Body of pancreas (tissue), 4 donors: ENCODE results near the gene MCF2L2. TPM values are rescaled to one million over a fixed set of nuclear protein-coding genes. Genes with fewer than 3 reads are reported as not detected.

ENCODE experiments used
- ATAC-seq: fragments of 150-250 bp; one replicate; pipeline ENCODE4 v1.9.1; 2016
- DNase-seq, 4 donors: peaks; one replicate each; pipeline ENCODE4 v3.0.0-alpha.2; 2019
- H3K27ac ChIP-seq, 4 donors: fragments of 200-600 bp; sonication (generic); 1 replicate in 3 of 4; 2 replicates in 1 of 4; pipeline versions ENCODE4 v1.5.1 to v1.6.1; 2016 to 2019; ENCODE audit warnings: mild to moderate bottlenecking in 1 of 4, mixed read lengths in 1 of 4, moderate library complexity in 1 of 4
- H3K27me3 ChIP-seq, 2 donors: fragments of 200-600 bp; sonication (generic); one replicate each; pipeline ENCODE4 v1.6.0; 2016; ENCODE audit warnings: mild to moderate bottlenecking in 1 of 2
- H3K36me3 ChIP-seq, 2 donors: fragments of 200-600 bp; sonication (generic); replicated peaks in 1 of 2; 2 replicates each; pipeline ENCODE4 v1.5.1; 2016; ENCODE audit warnings: low read depth in 2 of 2; ENCODE audit not compliant: insufficient read depth in 1 of 2
- H3K4me1 ChIP-seq: fragments of 200-600 bp; sonication (generic); one replicate; pipeline ENCODE4 v1.6.0; 2016
- H3K4me3 ChIP-seq, 2 donors: fragments of 200-600 bp; sonication (generic); 1 replicate in 1 of 2; 2 replicates in 1 of 2; pipeline ENCODE4 v1.5.1; 2016 to 2019
- H3K9me3 ChIP-seq, 3 donors: fragments of 200-600 bp; sonication (generic); 1 replicate in 2 of 3; 2 replicates in 1 of 3; pipeline ENCODE4 v1.5.1; 2016
- POLR2A ChIP-seq, 3 donors: fragments of 450-650 bp; IDR thresholded peaks; one replicate each; pipeline ENCODE4 v1.6.1; 2016; ENCODE audit warnings: antibody characterized with exemption in 3 of 3, mild to moderate bottlenecking in 2 of 3
- WGBS, 2 donors: methylation state at CpG; one replicate each; pipeline ENCODE4 v1.1.5; 2017; 5-methylcytosine and 5-hydroxymethylcytosine counted together
- intact Hi-C: fragments of 100-400 bp; cut with DNase I; formaldehyde crosslinking; loops from one replicate; pipeline ENCODE4 v1.15.1; 2023
- total RNA-seq, 2 donors: library from RNA; depleted of rRNA; stranded (reverse); fragments of >200 nt; gene quantifications; one replicate each; pipeline ENCODE4 v1.1.0, GENCODE V29; 2016
- TF ChIP-seq, protein P1 (sequence below), 7 experiments: fragments of 450-650 bp in 4 of 7; fragments of 200-600 bp in 3 of 7; sonication (generic) in 3 of 7; IDR thresholded peaks; one replicate each; pipeline ENCODE4 v1.5.1; 2016 to 2019; ENCODE audit warnings: antibody characterized with exemption in 7 of 7

MCF2L2 gene
- total RNA-seq, 2 donors from 2014 or later, result 0.26 TPM; not detected in 1

DNA sequence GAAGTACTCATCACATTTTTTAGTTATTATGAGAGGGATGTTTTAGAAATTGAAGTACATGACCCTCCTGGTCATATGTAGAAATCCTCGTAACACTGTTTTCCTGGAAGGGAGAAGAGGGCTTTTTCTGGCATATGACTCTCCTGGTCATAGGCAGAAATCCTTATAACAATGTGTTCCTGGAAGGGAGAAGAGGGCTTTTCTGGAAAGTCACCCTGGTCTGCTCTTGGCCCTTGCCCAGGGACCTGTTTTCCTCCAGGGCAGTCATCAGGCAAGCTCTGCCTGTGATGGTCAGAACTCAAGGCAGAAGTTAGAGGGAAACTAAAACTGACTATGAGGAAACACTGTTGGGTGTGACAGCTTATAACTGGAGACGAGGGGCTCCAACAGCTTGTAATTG is 293.6 kb downstream of the MCF2L2 start:
- no peak for TF ChIP-seq POLR2A (IDR thresholded peaks at IDR 0.05)
- TF ChIP-seq, protein P1, sequence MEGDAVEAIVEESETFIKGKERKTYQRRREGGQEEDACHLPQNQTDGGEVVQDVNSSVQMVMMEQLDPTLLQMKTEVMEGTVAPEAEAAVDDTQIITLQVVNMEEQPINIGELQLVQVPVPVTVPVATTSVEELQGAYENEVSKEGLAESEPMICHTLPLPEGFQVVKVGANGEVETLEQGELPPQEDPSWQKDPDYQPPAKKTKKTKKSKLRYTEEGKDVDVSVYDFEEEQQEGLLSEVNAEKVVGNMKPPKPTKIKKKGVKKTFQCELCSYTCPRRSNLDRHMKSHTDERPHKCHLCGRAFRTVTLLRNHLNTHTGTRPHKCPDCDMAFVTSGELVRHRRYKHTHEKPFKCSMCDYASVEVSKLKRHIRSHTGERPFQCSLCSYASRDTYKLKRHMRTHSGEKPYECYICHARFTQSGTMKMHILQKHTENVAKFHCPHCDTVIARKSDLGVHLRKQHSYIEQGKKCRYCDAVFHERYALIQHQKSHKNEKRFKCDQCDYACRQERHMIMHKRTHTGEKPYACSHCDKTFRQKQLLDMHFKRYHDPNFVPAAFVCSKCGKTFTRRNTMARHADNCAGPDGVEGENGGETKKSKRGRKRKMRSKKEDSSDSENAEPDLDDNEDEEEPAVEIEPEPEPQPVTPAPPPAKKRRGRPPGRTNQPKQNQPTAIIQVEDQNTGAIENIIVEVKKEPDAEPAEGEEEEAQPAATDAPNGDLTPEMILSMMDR (IDR thresholded peaks at IDR 0.05), result no peak
- 88% methylated on average over 2 of the region's 2 CpGs for WGBS, 2 donors
- H3K4me1 ChIP-seq, result peaks cover 8% of the 10 kb centered on the region
- no peak overlapping the region for H3K4me3 ChIP-seq
- H3K36me3 ChIP-seq, result no peaks in the 10 kb centered on the region
- DNase-seq (no peak), ATAC-seq (no peak)
- H3K27ac ChIP-seq, result no peak overlapping the region
- H3K27me3 ChIP-seq, result no peaks in the 10 kb centered on the region
- no peaks in the 10 kb centered on the region for H3K9me3 ChIP-seq
- intact Hi-C loops, result no loop called here

DNA sequence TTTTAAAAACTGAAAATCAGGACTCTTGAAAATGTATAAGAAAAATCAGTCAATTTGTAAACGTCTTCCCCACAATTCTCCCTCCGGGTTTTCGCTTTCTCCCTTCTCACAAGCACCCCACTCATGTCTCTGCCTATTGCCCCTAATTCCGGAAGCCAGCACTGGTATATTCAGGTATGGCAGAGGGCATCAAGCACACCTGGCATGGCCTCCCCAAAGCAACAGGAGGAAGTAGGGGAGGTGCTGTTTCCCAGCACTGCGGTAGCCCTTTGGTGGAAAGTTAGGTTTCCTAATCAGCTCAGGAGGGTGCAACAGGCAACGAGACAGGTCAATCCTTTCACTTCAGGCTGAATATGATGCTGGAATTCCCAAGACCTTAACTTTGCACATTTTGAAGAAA is 296.0 kb downstream of the MCF2L2 start:
- 50 to 52% methylated on average over 6 of the region's 6 CpGs for WGBS, 2 donors
- H3K27me3 ChIP-seq, result no peaks in the 10 kb centered on the region
- TF ChIP-seq, protein P1 (IDR thresholded peaks at IDR 0.05), result no peak
- no peak for TF ChIP-seq POLR2A (IDR thresholded peaks at IDR 0.05)
- H3K36me3 ChIP-seq, result no peaks in the 10 kb centered on the region
- no peak for ATAC-seq
- no peaks in the 10 kb centered on the region for H3K9me3 ChIP-seq
- intact Hi-C loops, result no loop called here
- DNase-seq, result no peak
- H3K27ac ChIP-seq, result no peak overlapping the region
- H3K4me1 ChIP-seq, result no peaks in the 10 kb centered on the region
- no peak overlapping the region for H3K4me3 ChIP-seq

DNA sequence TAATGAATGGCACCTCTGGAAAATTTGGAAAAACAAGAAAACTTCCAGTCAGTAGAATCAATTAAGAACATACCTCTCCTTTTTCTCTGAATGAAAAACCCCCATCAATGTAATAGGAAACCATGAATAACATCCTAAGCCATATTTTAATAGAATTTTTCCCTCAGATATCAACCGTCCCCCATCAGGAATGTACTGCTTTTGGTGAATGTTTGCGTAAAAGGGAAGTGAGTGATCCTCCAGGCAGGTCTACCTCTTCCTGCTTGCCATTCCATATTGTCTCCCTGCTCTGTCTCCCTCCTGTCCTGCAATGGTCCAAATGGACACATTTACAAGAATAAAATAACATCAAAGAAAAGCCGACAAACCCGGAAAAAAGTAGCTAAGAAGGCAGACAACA is 296.7 kb downstream of the MCF2L2 start:
- TF ChIP-seq POLR2A (IDR thresholded peaks at IDR 0.05), result no peak
- TF ChIP-seq, protein P1 (IDR thresholded peaks at IDR 0.05), result no peak
- H3K36me3 ChIP-seq, result no peaks in the 10 kb centered on the region
- H3K9me3 ChIP-seq, result no peaks in the 10 kb centered on the region
- no peak overlapping the region for H3K4me3 ChIP-seq
- no peaks in the 10 kb centered on the region for H3K4me1 ChIP-seq
- intact Hi-C loops, result no loop called here
- WGBS, 2 donors, result 45 to 67% methylated on average over 4 of the region's 4 CpGs
- no peak overlapping the region for H3K27ac ChIP-seq
- no peak for ATAC-seq
- no peak for DNase-seq
- no peaks in the 10 kb centered on the region for H3K27me3 ChIP-seq

DNA sequence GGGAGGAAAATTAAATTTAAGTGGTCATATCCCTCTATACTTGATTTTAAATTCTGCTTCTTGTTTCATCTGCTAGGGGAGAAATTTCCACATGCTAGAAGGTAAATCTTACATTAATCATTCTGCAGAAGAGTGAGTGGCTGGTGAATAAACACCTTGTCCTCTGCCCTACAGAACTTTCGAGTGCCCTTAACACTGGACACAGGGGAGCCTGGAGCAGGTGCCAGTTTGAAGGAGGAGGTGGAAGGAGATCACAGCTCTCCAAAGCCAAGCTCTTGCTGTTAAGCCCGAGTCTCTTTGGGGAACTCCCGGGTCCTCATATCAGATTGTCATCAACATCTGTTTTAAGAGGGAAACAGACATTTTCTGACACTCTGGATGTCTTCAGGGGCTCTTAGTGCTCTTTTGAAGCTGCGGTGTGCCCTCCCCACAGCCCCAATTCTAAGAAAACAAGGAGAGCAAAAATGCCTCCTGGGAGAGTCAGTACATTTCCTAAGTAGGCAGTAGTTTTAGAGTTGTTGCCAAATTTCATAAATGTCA is 297.2 kb downstream of the MCF2L2 start:
- H3K27ac ChIP-seq, result no peak overlapping the region
- ATAC-seq (no peak), DNase-seq (no peak)
- H3K9me3 ChIP-seq, result no peaks in the 10 kb centered on the region
- H3K4me1 ChIP-seq, result no peaks in the 10 kb centered on the region
- no peak for TF ChIP-seq POLR2A (IDR thresholded peaks at IDR 0.05)
- TF ChIP-seq, protein P1 (IDR thresholded peaks at IDR 0.05), result no peak
- no peaks in the 10 kb centered on the region for H3K27me3 ChIP-seq
- WGBS, 2 donors, result 76 to 83% methylated on average over 4 of the region's 4 CpGs
- H3K4me3 ChIP-seq, result no peak overlapping the region
- no peaks in the 10 kb centered on the region for H3K36me3 ChIP-seq
- intact Hi-C loops, result no loop called here

DNA sequence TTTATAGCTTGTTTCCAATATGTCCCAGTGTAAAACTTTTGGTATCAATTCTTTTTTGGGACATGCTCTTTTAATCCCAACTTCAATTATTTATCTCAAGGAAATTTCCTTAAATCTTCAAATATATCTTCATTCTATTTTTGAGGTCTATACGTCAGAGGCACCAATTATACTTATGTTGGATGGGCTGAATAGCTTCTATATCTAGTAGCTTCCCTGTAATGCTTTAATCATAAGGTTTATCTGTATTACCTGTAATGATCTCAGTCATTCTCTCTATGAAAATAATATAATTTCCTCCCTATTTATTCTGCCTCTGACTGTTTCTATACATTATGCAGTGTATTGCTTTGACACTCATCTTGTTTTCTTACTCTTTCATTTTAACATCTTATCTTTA is 299.2 kb downstream of the MCF2L2 start:
- Histone ChIP-seq H3K4me3 (no peak overlapping the region), H3K4me1 (no peaks in the 10 kb centered on the region), H3K9me3 (no peaks in the 10 kb centered on the region), H3K27ac (no peak overlapping the region), H3K36me3 (no peaks in the 10 kb centered on the region), H3K27me3 (no peaks in the 10 kb centered on the region)
- ATAC-seq (no peak), DNase-seq (no peak)
- WGBS, 2 donors, result 87 to 97% methylated on average over 1 of the region's 1 CpG
- TF ChIP-seq, protein P1 (IDR thresholded peaks at IDR 0.05), result no peak
- no peak for TF ChIP-seq POLR2A (IDR thresholded peaks at IDR 0.05)
- intact Hi-C loops, result loop anchor here (10.0 kb wide), 1 partner anchor 56 kb away; no protein-coding TSS in a partner anchor
